GM18907 (cell line): Measurements from ENCODE around the gene TXNDC9.
"Not testable (repeated sequence)": the region's sequence is repeated elsewhere in the genome, so short reads cannot be mapped to it uniquely, and the experiment has no call there.

Source experiments
- ATAC-seq: cut with Tn5 transposase; IDR thresholded peaks from one replicate; pipeline ENCODE4 v1.9.1; 2021; ENCODE audit warnings: mild to moderate bottlenecking, moderate library complexity; ENCODE audit not compliant: unreplicated experiment

TXNDC9 gene

GRCh38 chr2:99336804-99337112 lies 625 bp upstream of the TXNDC9 start:
- peak; percentile 10 for ATAC-seq

GRCh38 chr2:99325384-99325783 lies 10.7 kb downstream of the TXNDC9 start:
- no peak for ATAC-seq

GRCh38 chr2:99317873-99318200 lies 18.3 kb downstream of the TXNDC9 start:
- not testable (repeated sequence) for ATAC-seq

- no peak for ATAC-seq
Measured at GRCh38 chr2:99317161-99317872, 18.8 kb downstream of the TXNDC9 start.

DNA sequence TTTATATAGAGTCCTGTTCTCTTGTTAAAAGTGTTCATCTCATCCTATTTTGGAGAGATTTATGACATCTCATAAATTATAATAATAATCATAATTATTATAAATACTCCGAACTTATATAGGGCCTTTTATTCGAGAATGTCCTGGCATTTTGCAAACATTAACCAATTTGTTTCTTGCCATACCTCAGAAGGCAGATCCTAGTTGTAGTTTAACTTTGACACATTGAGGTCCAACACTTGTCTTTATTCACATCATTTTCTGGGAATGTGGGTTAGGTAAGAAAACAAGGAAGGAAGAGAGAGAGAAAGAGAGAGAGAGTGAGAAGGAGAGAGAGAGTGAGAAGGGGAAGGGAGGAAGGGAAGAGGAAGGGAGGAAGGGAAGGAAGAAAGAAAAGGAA lies 35.0 kb downstream of the TXNDC9 start, which contains the start of gene LYG1:
Gene LYG1, minus strand, starts transcription at position 101 of the 400 bp plus-strand sequence. CDS start 5,527 bp downstream, outside the sequence.
- not testable (repeated sequence) for ATAC-seq

GRCh38 chr2:99299580-99299979 lies 36.6 kb downstream of the TXNDC9 start:
- ATAC-seq, result no peak

- ATAC-seq, result no peak
Measured at GRCh38 chr2:99297994-99298393, 38.1 kb downstream of the TXNDC9 start.

DNA sequence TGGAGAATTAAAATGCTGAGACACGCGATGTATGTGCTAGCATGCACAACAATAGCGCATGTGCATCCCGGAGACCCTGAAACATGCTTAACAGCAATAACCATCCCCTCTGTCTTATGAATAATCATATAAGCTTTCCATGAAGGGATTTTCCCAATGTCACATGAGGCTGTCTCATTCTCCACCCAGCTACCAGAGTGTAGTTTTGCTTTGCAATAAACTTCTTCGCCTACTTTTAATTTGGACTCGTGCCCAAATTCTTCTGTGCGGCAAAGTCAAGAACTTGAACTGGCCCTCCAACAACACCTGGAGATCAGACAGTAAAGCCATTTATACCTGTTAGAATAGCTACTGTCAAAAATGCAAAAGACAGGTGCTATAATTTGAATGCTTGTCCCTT lies 50.6 kb downstream of the TXNDC9 start:
- no peak for ATAC-seq

DNA sequence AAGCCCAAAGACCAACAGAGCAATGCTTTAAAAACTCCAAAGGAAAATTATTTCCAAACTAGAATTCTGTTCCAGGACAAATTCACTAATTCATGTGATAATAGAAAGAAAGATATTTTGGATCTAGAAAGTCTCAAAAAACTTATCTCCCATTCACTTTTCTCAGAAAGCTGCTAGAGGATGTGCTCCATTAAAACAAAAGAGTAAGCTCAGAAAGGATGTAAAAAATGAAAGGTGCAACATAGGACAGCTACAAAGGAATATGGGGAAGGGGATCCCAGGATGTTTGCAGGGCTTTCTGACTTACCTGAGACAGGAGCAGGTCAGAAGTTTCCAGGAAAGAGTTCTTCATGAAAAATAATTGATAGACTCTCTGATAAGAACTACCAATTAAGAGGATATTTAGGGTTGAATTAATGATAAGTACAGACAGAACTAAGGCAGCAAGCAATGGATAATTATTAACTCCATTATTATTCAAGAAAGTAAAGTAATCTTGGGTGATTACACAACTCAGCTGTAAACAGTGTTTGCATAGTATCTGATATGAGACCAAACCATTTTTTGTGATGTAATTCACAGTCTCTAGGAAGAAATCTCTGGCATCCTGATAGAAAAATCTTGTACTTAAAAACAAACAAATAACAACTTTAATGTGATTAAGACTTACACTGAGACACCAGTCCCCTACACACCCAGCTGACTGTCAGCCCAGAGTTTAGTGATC lies 56.0 kb downstream of the TXNDC9 start:
- ATAC-seq, result no peak

DNA sequence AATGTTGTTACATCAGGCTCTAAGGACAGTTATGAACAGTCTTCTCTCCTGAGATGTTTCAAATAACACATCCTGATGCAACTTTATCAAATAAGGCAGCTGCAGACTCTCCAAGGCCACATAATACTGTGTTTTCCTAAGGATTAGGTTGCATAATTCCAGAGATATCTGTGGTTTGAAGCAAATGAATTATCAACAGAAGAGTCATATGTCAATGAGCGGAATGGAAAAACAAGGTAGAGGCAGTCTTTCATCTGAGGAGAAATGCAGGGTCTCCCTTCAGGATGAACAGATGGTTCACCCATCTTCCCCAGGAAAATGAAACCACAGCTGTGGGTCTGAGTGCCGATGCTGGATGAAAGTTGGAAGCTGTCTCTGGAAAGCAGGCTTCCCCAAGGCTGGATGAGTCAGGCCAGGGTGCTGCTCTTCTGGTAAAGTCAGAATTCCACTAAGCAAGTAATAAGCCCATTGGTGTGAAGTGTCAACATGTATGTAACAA lies 57.3 kb downstream of the TXNDC9 start:
- ATAC-seq, result no peak

DNA sequence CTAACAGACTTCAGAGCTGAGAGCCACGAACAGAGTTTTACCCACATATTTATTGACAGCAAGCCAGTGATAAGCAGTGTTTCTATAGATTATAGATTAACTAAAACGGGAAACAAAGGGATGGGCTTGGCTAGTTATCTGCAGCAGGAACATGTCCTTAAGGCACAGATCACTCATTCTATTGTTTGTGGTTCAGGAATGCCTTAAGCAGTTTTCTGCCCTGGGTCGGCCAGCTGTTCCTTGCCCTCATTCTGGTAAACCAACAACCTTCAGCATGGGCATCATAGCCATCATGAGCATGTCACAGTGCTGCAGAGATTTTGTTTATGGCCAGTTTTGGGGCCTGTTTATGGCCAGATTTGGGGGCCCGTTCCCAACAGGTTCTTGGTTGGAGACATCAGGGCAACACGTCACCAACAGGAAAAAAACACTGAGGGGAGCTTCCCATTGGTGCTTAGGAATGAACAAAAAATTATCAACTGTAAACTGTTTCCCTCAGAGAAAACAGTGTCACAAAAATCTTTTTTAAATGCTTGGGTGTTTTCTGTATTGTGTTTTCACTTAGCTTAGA lies 57.9 kb downstream of the TXNDC9 start:
- ATAC-seq, result not testable (repeated sequence)

DNA sequence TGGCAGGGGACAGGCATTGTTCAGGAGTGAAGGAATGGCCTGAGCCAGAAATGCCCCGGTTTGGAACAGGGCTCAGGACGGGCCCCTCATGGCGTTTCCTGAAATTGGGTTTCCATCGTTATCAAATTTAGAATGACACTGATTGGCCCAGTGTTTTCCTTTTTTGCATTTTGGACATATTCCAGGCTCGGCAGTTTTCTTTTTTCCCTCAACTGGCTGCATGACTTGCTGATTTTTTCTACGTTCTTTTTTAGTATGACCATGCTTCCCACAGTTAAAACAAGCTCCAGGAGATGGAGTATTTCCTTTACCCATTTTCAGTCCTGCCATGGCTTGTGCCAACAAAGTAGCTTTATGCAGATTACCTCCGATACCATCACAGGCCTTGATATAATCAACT lies 60.3 kb downstream of the TXNDC9 start:
- no peak for ATAC-seq
